Small intestine (tissue), 7 donors: Measurements from ENCODE around the gene TLR10. TPM values are rescaled to one million over a fixed set of nuclear protein-coding genes. Genes with fewer than 3 reads are reported as not detected.
"Not testable (repeated sequence)": the region's sequence is repeated elsewhere in the genome, so short reads cannot be mapped to it uniquely, and the experiment has no call there.

Experiments
- DNase-seq, 2 donors: peaks; one replicate each; pipeline versions ENCODE4 v3.0.0 to v3.0.0-alpha.2; 2013
- FAIRE-seq: peaks from 2 replicates; lab custom pipeline; 2012; peaks lifted over from hg19 to GRCh38; lab: Jason Lieb, UNC
- H3K27ac ChIP-seq, 3 donors: one replicate each; pipeline ENCODE4 v1.5.1; 2013; ENCODE audit warnings: low read length in 2 of 3, mild to moderate bottlenecking in 2 of 3, control low read depth in 1 of 3, inconsistent platforms in 1 of 3, low read depth in 1 of 3, moderate library complexity in 1 of 3
- H3K27me3 ChIP-seq, 3 donors: one replicate each; pipeline ENCODE4 v1.6.1; 2013; ENCODE audit warnings: low read length in 3 of 3, inconsistent platforms in 1 of 3; ENCODE audit not compliant: control insufficient read depth in 3 of 3, insufficient read depth in 3 of 3
- H3K36me3 ChIP-seq, 3 donors: one replicate each; pipeline ENCODE4 v1.6.1; 2013; ENCODE audit warnings: low read length in 3 of 3, inconsistent platforms in 1 of 3, low read depth in 1 of 3, mild to moderate bottlenecking in 1 of 3, moderate library complexity in 1 of 3; ENCODE audit not compliant: control insufficient read depth in 3 of 3, insufficient read depth in 2 of 3
- H3K4me1 ChIP-seq, 3 donors: one replicate each; pipeline ENCODE4 v1.6.1; 2013; ENCODE audit warnings: low read length in 2 of 3, inconsistent platforms in 1 of 3, low read depth in 1 of 3, mild to moderate bottlenecking in 1 of 3, moderate library complexity in 1 of 3; ENCODE audit not compliant: control insufficient read depth in 3 of 3, insufficient read depth in 2 of 3
- H3K4me3 ChIP-seq, 3 donors: one replicate each; pipeline ENCODE4 v1.5.1; 2013; ENCODE audit warnings: low read length in 3 of 3, control low read depth in 1 of 3, inconsistent platforms in 1 of 3, low read depth in 1 of 3, mild to moderate bottlenecking in 1 of 3, moderate library complexity in 1 of 3
- H3K9me3 ChIP-seq, 2 donors: one replicate each; pipeline ENCODE4 v1.6.1; 2013; ENCODE audit warnings: low read depth in 1 of 2, low read length in 1 of 2; ENCODE audit not compliant: control insufficient read depth in 2 of 2, insufficient read depth in 1 of 2
- WGBS, 3 donors: extraction: QIAGEN DNeasy Blood & Tissue Kit; methylation state at CpG; one replicate each; pipeline ENCODE4 v1.1.7; 2013; 5-methylcytosine and 5-hydroxymethylcytosine counted together
- polyA plus RNA-seq, 4 donors: library from polyadenylated mRNA; stranded (reverse) in 3 of 4; unstranded in 1 of 4; fragments of 200-250 nt in 3 of 4; fragments of 120-200 nt in 1 of 4; gene quantifications; one replicate each; pipeline versions ENCODE4 v1.2.1 to v1.2.3, GENCODE V29; 2013
- donor health status: healthy with polysubstance abuse.
- donor health status: control.
- donor health status: control.
- donor health status: Bipolar disorder and iron deficiency.
- donor health status: healthy.

The TLR10 gene
- polyA plus RNA-seq, 4 donors, result 0.22 to 1.7 (median 0.52) TPM; not detected in 1

DNA sequence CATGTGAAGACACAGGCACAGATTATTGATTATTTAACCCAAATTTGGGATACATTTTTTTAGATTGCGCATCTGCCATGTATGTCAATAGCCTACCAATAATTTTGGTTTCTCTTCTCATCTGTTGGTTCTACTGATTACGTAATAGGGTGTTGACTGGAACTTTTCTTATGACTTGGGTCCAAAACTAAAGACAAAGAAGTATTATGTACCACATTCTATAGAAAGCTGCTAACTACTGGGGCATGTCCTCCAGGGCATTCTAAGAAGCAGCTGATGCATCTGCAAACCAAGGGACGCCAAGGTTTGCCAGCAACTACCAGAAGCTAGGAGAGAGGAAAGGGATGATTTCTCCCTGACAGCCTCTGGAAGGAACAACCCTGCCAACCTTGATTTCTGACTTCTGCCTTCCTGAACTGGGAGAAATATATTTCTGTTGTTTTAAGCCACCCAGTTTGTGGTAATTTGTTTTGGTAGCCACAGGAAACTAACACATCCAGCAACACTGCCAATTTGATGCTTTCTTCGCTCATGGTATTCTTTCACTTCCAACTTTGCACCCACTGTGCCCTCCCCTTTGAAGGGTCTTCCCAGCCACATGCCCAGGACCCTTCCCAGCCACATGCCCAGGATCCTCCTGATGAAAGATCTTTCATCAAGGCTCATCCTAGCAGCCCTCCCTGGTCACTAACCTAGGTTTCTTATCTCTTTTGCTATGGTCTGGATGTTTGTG is 37.7 kb upstream of the TLR10 start:
- Histone ChIP-seq H3K9me3 (peaks cover 0 to 6% of the 10 kb centered on the region in 2 donors), H3K27ac (no peak overlapping the region), H3K27me3 (no peaks in the 10 kb centered on the region), H3K4me1 (peaks cover 0 to 2% (median 0%) of the 10 kb centered on the region in 3 donors), H3K36me3 (no peaks in the 10 kb centered on the region), H3K4me3 (no peak overlapping the region)
- FAIRE-seq (no peak), DNase-seq (no peak)
- 80 to 85% (median 85%) methylated on average over 4 of the region's 4 CpGs for WGBS, 3 donors

DNA sequence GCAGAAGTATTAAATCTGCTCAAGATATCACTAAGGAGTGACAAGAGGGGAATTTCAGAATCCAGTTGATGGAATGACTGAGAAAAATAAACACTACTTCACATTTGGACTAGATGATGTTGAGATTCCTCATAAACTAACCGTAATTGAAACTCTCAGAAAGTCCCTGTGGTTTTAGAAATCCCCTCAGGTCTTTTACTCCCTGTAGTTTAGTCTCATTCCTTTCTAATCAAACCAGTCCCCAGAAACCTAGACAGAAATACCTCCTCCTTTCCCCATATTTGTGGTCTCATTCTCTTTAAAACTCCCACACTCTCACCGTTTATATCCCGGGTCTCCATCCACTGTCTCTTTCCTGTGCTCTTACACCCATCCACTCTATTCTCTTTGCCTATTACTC is 36.8 kb upstream of the TLR10 start:
- H3K27ac ChIP-seq, result no peak overlapping the region
- no peaks in the 10 kb centered on the region for H3K36me3 ChIP-seq
- no peaks in the 10 kb centered on the region for H3K27me3 ChIP-seq
- DNase-seq, result no peak
- no peak overlapping the region for H3K4me3 ChIP-seq
- peaks cover 0 to 2% (median 0%) of the 10 kb centered on the region in 3 donors for H3K4me1 ChIP-seq
- FAIRE-seq, result no peak
- WGBS, 3 donors, result 51 to 72% (median 64%) methylated on average over 3 of the region's 3 CpGs
- H3K9me3 ChIP-seq, result peaks cover 0 to 15% of the 10 kb centered on the region in 2 donors

DNA sequence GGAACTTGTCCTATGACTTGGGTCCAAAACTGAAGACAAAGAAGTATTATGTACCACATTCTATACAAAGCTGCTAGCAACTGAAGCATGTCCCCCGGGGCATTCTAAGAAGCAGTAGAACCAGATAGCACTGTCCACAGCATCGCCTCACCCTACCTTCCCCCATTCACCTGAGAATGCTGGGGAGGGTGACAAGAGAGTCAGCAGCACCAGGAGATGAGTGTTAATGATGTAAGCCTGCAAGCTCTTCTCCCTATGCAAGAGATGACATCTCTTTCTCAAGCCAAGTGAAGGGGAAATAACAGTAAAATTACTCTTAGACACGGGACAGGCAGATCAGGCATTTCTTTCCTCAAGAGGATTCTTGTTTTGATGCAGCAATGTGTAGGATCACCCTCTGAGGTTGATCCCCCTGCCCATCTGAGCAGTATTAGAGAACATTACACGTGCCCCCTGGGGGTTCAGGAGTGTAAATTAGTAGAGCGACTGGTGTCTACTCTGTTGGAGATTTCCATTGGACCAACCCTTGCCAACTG is 35.7 kb upstream of the TLR10 start:
- Histone ChIP-seq H3K27ac (no peak overlapping the region), H3K9me3 (peaks cover 0 to 19% of the 10 kb centered on the region in 2 donors), H3K36me3 (no peaks in the 10 kb centered on the region), H3K27me3 (no peaks in the 10 kb centered on the region), H3K4me3 (no peak overlapping the region), H3K4me1 (peaks cover 0 to 2% (median 0%) of the 10 kb centered on the region in 3 donors)
- FAIRE-seq (no peak), DNase-seq (no peak)
- WGBS, 3 donors, result 41 to 69% (median 49%) methylated on average over 5 of the region's 5 CpGs

DNA sequence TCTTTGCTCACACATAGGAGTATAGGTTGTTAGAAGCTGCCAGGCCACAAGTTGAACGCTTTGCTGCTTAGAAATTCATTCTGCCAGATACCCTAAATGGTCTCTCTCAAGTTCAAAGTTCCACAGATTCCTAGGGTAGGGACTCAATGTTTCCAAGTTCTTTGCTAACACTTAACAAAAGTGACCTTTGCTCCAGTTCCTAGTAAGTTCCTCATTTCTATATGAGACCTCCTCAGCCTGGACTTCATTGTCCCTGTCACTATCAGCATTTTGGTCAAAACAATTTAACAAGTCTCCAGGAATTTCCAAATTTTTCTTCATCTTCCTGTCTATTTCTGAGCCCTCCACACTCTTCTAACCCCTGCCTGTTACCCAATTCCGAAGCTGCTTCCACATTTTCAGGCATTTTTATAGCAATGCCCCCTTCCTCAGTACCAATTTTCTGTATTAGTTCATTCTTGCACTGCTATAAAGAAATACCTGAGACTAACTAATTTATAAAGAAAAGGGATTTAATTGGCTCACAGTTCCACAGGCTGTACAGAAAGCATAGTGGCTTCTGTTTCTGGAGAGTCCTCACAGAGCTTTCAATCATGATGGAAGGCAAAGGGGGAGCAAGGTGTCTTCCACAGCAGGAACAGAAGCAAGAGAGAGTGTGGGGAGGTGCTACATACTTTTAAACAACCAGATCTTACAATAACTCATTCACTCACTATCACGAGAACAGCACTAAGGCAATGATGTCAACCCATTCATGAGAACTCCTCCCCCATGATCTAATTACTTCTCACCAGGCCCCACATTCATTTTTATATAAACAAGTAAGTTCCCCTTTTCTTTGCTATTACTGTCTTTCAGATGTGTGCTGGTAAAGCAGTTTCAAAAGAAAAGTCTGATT is 33.3 kb upstream of the TLR10 start:
- Histone ChIP-seq H3K27ac (no peak overlapping the region), H3K9me3 (peaks cover 0 to 14% of the 10 kb centered on the region in 2 donors), H3K4me3 (no peak overlapping the region), H3K36me3 (no peaks in the 10 kb centered on the region), H3K4me1 (peaks cover 0 to 2% (median 0%) of the 10 kb centered on the region in 3 donors), H3K27me3 (no peaks in the 10 kb centered on the region)
- no peak for FAIRE-seq
- WGBS, 3 donors, result 60 to 61% (median 60%) methylated on average over 3 of the region's 3 CpGs
- peak; percentile 19 to 26 for DNase-seq

DNA sequence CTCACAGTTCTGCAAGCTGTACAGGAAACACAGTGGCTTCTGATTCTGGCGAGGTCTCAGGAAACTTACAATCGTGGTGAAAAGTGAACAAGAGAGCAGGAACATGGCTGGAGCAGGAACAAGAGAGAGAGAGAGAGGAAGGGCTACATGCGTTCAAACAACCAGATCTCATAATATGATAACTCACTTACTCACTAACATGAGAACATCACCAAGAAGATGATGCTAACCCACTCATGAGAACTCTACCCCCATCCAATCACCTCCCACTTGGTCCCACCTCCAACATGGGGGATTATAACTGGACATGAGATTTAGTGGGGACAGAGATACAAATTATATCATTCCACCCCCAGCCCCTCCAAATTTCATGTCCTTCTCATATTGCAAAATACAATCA is 31.6 kb upstream of the TLR10 start:
- FAIRE-seq, result no peak

DNA sequence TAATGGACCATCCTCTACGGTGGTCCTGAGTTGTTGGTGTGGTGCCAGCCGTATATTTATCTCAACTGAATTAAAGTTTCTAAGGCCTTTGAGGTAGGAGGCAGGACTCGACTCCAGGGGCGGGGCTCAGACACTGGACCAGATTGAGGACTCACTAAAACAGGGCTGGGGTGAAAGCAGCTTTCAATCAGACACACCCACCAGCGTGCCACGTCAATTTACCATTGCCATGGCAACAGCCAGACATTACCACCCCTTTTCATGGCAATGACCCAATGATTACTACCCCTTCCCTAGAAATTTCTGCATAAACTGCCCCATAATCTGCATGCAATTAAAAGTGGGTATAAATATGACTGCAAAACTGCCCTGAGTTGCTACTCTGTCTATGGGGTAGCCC is 28.5 kb upstream of the TLR10 start:
- H3K9me3 ChIP-seq, result peaks cover 0 to 14% of the 10 kb centered on the region in 2 donors
- WGBS, 3 donors, result 80 to 86% (median 84%) methylated on average over 6 of the region's 6 CpGs
- no peaks in the 10 kb centered on the region for H3K36me3 ChIP-seq
- no peaks in the 10 kb centered on the region for H3K4me1 ChIP-seq
- DNase-seq (no peak), FAIRE-seq (no peak)
- H3K27ac ChIP-seq, result no peak overlapping the region
- H3K4me3 ChIP-seq, result no peak overlapping the region
- no peaks in the 10 kb centered on the region for H3K27me3 ChIP-seq

More for the DNA sequence above, 31.6 kb upstream of the TLR10 start:
- H3K27me3 ChIP-seq, result no peaks in the 10 kb centered on the region
- no peak for DNase-seq
- no peaks in the 10 kb centered on the region for H3K36me3 ChIP-seq
- peaks cover 0 to 14% of the 10 kb centered on the region in 2 donors for H3K9me3 ChIP-seq
- WGBS, 3 donors, result 68 to 90% (median 80%) methylated on average over 3 of the region's 3 CpGs
- no peak overlapping the region for H3K4me3 ChIP-seq
- no peaks in the 10 kb centered on the region for H3K4me1 ChIP-seq
- H3K27ac ChIP-seq, result no peak overlapping the region

DNA sequence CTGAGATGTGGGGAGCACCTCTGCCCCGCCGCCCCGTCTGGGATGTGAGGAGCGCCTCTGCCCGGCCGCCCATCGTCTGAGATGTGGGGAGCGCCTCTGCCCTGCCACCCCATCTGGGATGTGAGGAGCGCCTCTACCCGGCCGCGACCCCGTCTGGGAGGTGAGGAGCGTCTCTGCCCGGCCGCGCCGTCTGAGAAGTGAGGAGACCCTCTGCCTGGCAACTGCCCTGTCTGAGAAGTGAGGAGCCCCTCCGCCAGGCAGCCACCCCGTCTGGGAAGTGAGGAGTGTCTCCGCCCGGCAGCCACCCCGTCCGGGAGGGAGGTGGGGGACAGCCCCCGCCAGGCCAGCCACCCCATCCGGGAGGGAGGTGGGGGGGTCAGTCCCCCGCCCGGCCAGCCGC is 24.7 kb upstream of the TLR10 start:
- H3K27me3 ChIP-seq, H3K9me3 ChIP-seq, FAIRE-seq, DNase-seq, H3K4me3 ChIP-seq, H3K36me3 ChIP-seq, H3K27ac ChIP-seq, H3K4me1 ChIP-seq: not testable (repeated sequence)
- 96 to 100% (median 98%) methylated on average over 8 to 29 of the region's 29 CpGs for WGBS, 3 donors

DNA sequence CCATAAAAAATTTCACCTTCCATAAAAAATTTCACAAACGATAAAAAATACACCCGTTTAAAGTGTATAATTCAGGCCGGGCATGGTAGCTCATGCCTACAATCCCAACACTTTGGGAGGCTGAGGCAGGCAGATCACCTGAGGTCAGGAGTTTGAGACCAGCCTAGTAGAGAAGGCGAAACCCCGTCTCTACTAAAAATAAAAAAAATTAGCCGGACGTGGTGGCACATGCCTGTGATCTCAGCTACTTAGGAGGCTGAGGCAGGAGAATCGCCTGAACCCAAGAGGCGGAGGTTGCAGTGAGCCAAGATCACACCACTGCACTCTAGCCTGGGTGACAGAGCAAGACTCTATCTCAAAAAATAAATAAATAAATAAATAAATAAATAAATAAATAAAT is 23.5 kb upstream of the TLR10 start:
- not testable (repeated sequence) for H3K4me3 ChIP-seq, FAIRE-seq, H3K4me1 ChIP-seq, H3K27me3 ChIP-seq, H3K27ac ChIP-seq, H3K36me3 ChIP-seq, DNase-seq
- WGBS, 3 donors, result 82 to 93% (median 90%) methylated on average over 9 of the region's 9 CpGs
- H3K9me3 ChIP-seq, result peaks cover 0 to 12% of the 10 kb centered on the region in 2 donors
